Measurements from ENCODE around the gene BMPER.

- TF ChIP-seq CTCF (conservative IDR thresholded peaks at IDR 0.05 in 1 of 2, IDR thresholded peaks at IDR 0.05 in 1 of 2; ENCODE audit: extremely low read depth in 1 of 2, insufficient read depth in 1 of 2, low read depth in 1 of 2, low read length in 2 of 2) (no peak), EZH2 (IDR thresholded peaks at IDR 0.05; ENCODE audit: borderline replicate concordance, low read length) (no peak)
These were observed 56.6 kb downstream of the BMPER start for GRCh38 chr7:33961948-33962347.

Measured in mammary epithelial cell (primary cell).